ENCODE measurements around the gene PCK2. TPM values are rescaled to one million over a fixed set of nuclear protein-coding genes. Genes with fewer than 3 reads are reported as not detected.

The PCK2 gene
- total and polyA plus RNA-seq, 2 donors (not counting 3 experiments of a cell fraction or from before 2014, with no cell fraction given) = 23.5 to 24.5 TPM

- H3K79me2 ChIP-seq (ENCODE audit: control insufficient read depth, insufficient read depth, low read length) = peaks cover 15% of the 10 kb centered on the region
- H3K36me3 ChIP-seq (ENCODE audit: control insufficient read depth in 2 of 2, extremely low read depth in 1 of 2, insufficient read depth in 2 of 2, low read length in 2 of 2) = peaks cover 14 to 35% of the 10 kb centered on the region in 2 experiments
- no peaks in the 10 kb centered on the region for H3K27me3 ChIP-seq (ENCODE audit: control insufficient read depth in 2 of 2, insufficient read depth in 2 of 2, low read length in 2 of 2)
- no peak for FAIRE-seq
- intact Hi-C loops (cut with micrococcal nuclease) (no loop called here), dilution Hi-C loops (cut with MboI; ENCODE audit: extremely low pct_ligation_motif_present, low sequenced_read_pairs) (no loop called here)
- no peak overlapping the region for H3K27ac ChIP-seq (ENCODE audit: insufficient read depth, low read depth, low read length)
- no peaks in the 10 kb centered on the region for H4K20me1 ChIP-seq (replicated peaks; ENCODE audit: control insufficient read depth, extremely low read depth, insufficient read depth, low read length)
- H3K9me1 ChIP-seq (replicated peaks; ENCODE audit: control insufficient read depth, extremely low read depth, insufficient read depth, low read length) = no peaks in the 10 kb centered on the region
- H3K4me3 ChIP-seq (replicated peaks in 1 of 3; ENCODE audit: insufficient read depth in 1 of 3, low read depth in 1 of 3, low read length in 3 of 3) = no peak overlapping the region
- ChIA-PET POLR2A (no interaction called here), CTCF (interaction anchor here (7.8 kb wide), 1 partner anchor 9 kb away, joined by 63 read pairs; the partner anchor contains the start of gene IRF9)
- H3K4me2 ChIP-seq (ENCODE audit: insufficient read depth, low read length) = no peak overlapping the region
- no peak overlapping the region for H3K9ac ChIP-seq (replicated peaks; ENCODE audit: extremely low read depth, insufficient read depth, low read length)
- DNase-seq (ENCODE audit: low read depth, low spot score) = no peak
- TF ChIP-seq MAX (IDR thresholded peaks at IDR 0.05; ENCODE audit: insufficient read depth, insufficient read length) = no peak
- TF ChIP-seq MYC (IDR thresholded peaks at IDR 0.05; ENCODE audit: low read depth, low read length) = no peak
- TF ChIP-seq JUN (IDR thresholded peaks at IDR 0.05; ENCODE audit: borderline replicate concordance, insufficient read depth, insufficient read length, low read depth) = no peak
- no peak for TF ChIP-seq POLR2A (IDR thresholded peaks at IDR 0.05; ENCODE audit: low read depth, low read length)
- TF ChIP-seq CTCF (IDR thresholded peaks at IDR 0.05; ENCODE audit: extremely low read depth in 1 of 2, insufficient read depth in 1 of 2, low read depth in 1 of 2, low read length in 2 of 2) = no peak
- H3K4me1 ChIP-seq (ENCODE audit: control insufficient read depth, extremely low read depth, insufficient read depth, low read length) = peaks cover 7% of the 10 kb centered on the region
- H2AFZ ChIP-seq (ENCODE audit: low read depth, low read length) = no peak overlapping the region
- H3K9me3 ChIP-seq (replicated peaks; ENCODE audit: control insufficient read depth, insufficient read depth, low read length) = no peaks in the 10 kb centered on the region
- BruUV-seq (replicated peaks) = no TSS peak
These were observed 57.4 kb downstream of the PCK2 start for GRCh38 chr14:24151404-24152080.

Small RNA genes lying within 50 kb of the gene (microRNA-seq; reads per million reads assigned to microRNA genes)
- gene MIR7703 (ENCODE audit: borderline number of aligned reads, borderline replicate concordance) = not detected

Other genes starting within 250 kb of the PCK2 start
- gene DHRS4, start 140.5 kb upstream of the PCK2 start, total RNA-seq = 19.2 and 24.4 TPM in 2 replicates
- gene DHRS4, start 140.5 kb upstream of the PCK2 start, polyA plus RNA-seq = 24.9 and 32.0 TPM in 2 replicates
- gene DHRS4L2, start 105.4 kb upstream of the PCK2 start, total RNA-seq = 18.5 and 20.7 TPM in 2 replicates
- gene DHRS4L2, start 105.4 kb upstream of the PCK2 start, polyA plus RNA-seq = 18.2 and 21.9 TPM in 2 replicates
- gene CARMIL3, start 42.3 kb upstream of the PCK2 start, total RNA-seq = not detected in 2 replicates
- gene CARMIL3, start 42.3 kb upstream of the PCK2 start, polyA plus RNA-seq = 0.03 and 0.08 TPM in 2 replicates
- not detected in 2 replicates for gene CPNE6, start 22.7 kb upstream of the PCK2 start, total RNA-seq
- gene CPNE6, start 22.7 kb upstream of the PCK2 start, polyA plus RNA-seq = not detected in 2 replicates
- gene DCAF11, start 20.5 kb downstream of the PCK2 start, total RNA-seq = 32.1 and 38.5 TPM in 2 replicates
- gene DCAF11, start 20.5 kb downstream of the PCK2 start, polyA plus RNA-seq = 33.8 and 37.3 TPM in 2 replicates
- 0.62 and 0.71 TPM in 2 replicates for gene NRL, start 20.6 kb downstream of the PCK2 start, total RNA-seq
- 1.1 and 1.9 TPM in 2 replicates for gene NRL, start 20.6 kb downstream of the PCK2 start, polyA plus RNA-seq
- not detected in 2 replicates for gene FITM1, start 36.3 kb downstream of the PCK2 start, total RNA-seq
- 0.54 and 0.81 TPM in 2 replicates for gene FITM1, start 36.3 kb downstream of the PCK2 start, polyA plus RNA-seq
- gene PSME1, start 41.9 kb downstream of the PCK2 start, total RNA-seq = 120 and 135 TPM in 2 replicates
- 68.1 and 98.1 TPM in 2 replicates for gene PSME1, start 41.9 kb downstream of the PCK2 start, polyA plus RNA-seq
- gene EMC9, start 47.3 kb downstream of the PCK2 start, total RNA-seq = 19.0 and 21.8 TPM in 2 replicates
- gene EMC9, start 47.3 kb downstream of the PCK2 start, polyA plus RNA-seq = 31.8 and 38.0 TPM in 2 replicates
- 107 and 126 TPM in 2 replicates for gene PSME2, start 52.3 kb downstream of the PCK2 start, total RNA-seq
- 66.5 and 69.8 TPM in 2 replicates for gene PSME2, start 52.3 kb downstream of the PCK2 start, polyA plus RNA-seq
- 66.5 and 69.7 TPM in 2 replicates for gene RNF31, start 53.2 kb downstream of the PCK2 start, total RNA-seq
- 32.3 TPM in 2 replicates for gene RNF31, start 53.2 kb downstream of the PCK2 start, polyA plus RNA-seq
- 33.2 and 46.1 TPM in 2 replicates for gene IRF9, start 67.0 kb downstream of the PCK2 start, total RNA-seq
- 44.6 and 55.3 TPM in 2 replicates for gene IRF9, start 67.0 kb downstream of the PCK2 start, polyA plus RNA-seq
- 29.6 and 33.6 TPM in 2 replicates for gene REC8, start 77.8 kb downstream of the PCK2 start, total RNA-seq
- 8.7 and 12.5 TPM in 2 replicates for gene REC8, start 77.8 kb downstream of the PCK2 start, polyA plus RNA-seq
- 52.6 and 66.5 TPM in 2 replicates for gene IPO4, start 94.5 kb downstream of the PCK2 start, total RNA-seq
- gene IPO4, start 94.5 kb downstream of the PCK2 start, polyA plus RNA-seq = 24.6 and 27.6 TPM in 2 replicates
- 58.5 and 60.7 TPM in 2 replicates for gene TM9SF1, start 101.1 kb downstream of the PCK2 start, total RNA-seq
- 64.4 and 71.5 TPM in 2 replicates for gene TM9SF1, start 101.1 kb downstream of the PCK2 start, polyA plus RNA-seq
- gene TSSK4, start 111.4 kb downstream of the PCK2 start, total RNA-seq = 0.42 and 0.74 TPM in 2 replicates
- gene TSSK4, start 111.4 kb downstream of the PCK2 start, polyA plus RNA-seq = 0.10 TPM in 1 of 2 replicates, not detected in the other
- gene CHMP4A, start 119.2 kb downstream of the PCK2 start, total RNA-seq = 39.7 and 40.9 TPM in 2 replicates
- 32.6 and 46.4 TPM in 2 replicates for gene CHMP4A, start 119.2 kb downstream of the PCK2 start, polyA plus RNA-seq
- gene MDP1, start 121.8 kb downstream of the PCK2 start, total RNA-seq = 8.1 and 9.9 TPM in 2 replicates
- gene MDP1, start 121.8 kb downstream of the PCK2 start, polyA plus RNA-seq = 21.4 and 22.7 TPM in 2 replicates
- gene NEDD8, start 138.1 kb downstream of the PCK2 start, total RNA-seq = 243 and 261 TPM in 2 replicates
- gene NEDD8, start 138.1 kb downstream of the PCK2 start, polyA plus RNA-seq = 316 and 329 TPM in 2 replicates
- 58.1 and 62.4 TPM in 2 replicates for gene GMPR2, start 138.6 kb downstream of the PCK2 start, total RNA-seq
- 50.0 and 61.8 TPM in 2 replicates for gene GMPR2, start 138.6 kb downstream of the PCK2 start, polyA plus RNA-seq
- gene TINF2, start 148.3 kb downstream of the PCK2 start, total RNA-seq = 53.7 and 58.5 TPM in 2 replicates
- gene TINF2, start 148.3 kb downstream of the PCK2 start, polyA plus RNA-seq = 34.4 and 44.2 TPM in 2 replicates
- 3.4 and 3.9 TPM in 2 replicates for gene TGM1, start 168.9 kb downstream of the PCK2 start, total RNA-seq
- gene TGM1, start 168.9 kb downstream of the PCK2 start, polyA plus RNA-seq = 1.0 and 2.1 TPM in 2 replicates
- 29.3 and 29.5 TPM in 2 replicates for gene RABGGTA, start 177.3 kb downstream of the PCK2 start, total RNA-seq
- gene RABGGTA, start 177.3 kb downstream of the PCK2 start, polyA plus RNA-seq = 80.1 and 102 TPM in 2 replicates
- 18.0 and 20.0 TPM in 2 replicates for gene DHRS1, start 205.5 kb downstream of the PCK2 start, total RNA-seq
- 69.5 and 70.2 TPM in 2 replicates for gene DHRS1, start 205.5 kb downstream of the PCK2 start, polyA plus RNA-seq
- 30.9 and 31.0 TPM in 2 replicates for gene NOP9, start 205.5 kb downstream of the PCK2 start, total RNA-seq
- gene NOP9, start 205.5 kb downstream of the PCK2 start, polyA plus RNA-seq = 16.2 and 16.3 TPM in 2 replicates
- gene CIDEB, start 213.7 kb downstream of the PCK2 start, total RNA-seq = 4.6 and 5.2 TPM in 2 replicates
- 7.2 and 14.9 TPM in 2 replicates for gene CIDEB, start 213.7 kb downstream of the PCK2 start, polyA plus RNA-seq
- gene LTB4R2, start 215.8 kb downstream of the PCK2 start, total RNA-seq = 9.1 and 13.1 TPM in 2 replicates
- 5.5 and 7.6 TPM in 2 replicates for gene LTB4R2, start 215.8 kb downstream of the PCK2 start, polyA plus RNA-seq
- gene LTB4R, start 217.2 kb downstream of the PCK2 start, total RNA-seq = 6.2 and 10.5 TPM in 2 replicates
- 9.1 and 11.7 TPM in 2 replicates for gene LTB4R, start 217.2 kb downstream of the PCK2 start, polyA plus RNA-seq
- gene ADCY4, start 240.8 kb downstream of the PCK2 start, total RNA-seq = 84.0 and 87.0 TPM in 2 replicates
- gene ADCY4, start 240.8 kb downstream of the PCK2 start, polyA plus RNA-seq = 81.6 and 101 TPM in 2 replicates
- 5.1 and 9.0 TPM in 2 replicates for gene RIPK3, start 245.7 kb downstream of the PCK2 start, total RNA-seq
- gene RIPK3, start 245.7 kb downstream of the PCK2 start, polyA plus RNA-seq = 2.4 and 3.1 TPM in 2 replicates